DMS79 treated with DMSO at 0.1 percent for 48 hours (cell line): ENCODE measurements around the gene MEGF10.

Source experiments
- DNase-seq: peaks from one replicate; lab custom pipeline; 2025; lab: John Stamatoyannopoulos, UW

MEGF10 gene

GRCh38 chr5:127411381-127411780 is 120.8 kb downstream of the MEGF10 start:
- DNase-seq, result no peak

- no peak for DNase-seq
Measured at GRCh38 chr5:127412698-127413097, 122.1 kb downstream of the MEGF10 start.

GRCh38 chr5:127415034-127415433 is 124.4 kb downstream of the MEGF10 start:
- no peak for DNase-seq

- DNase-seq, result no peak
Measured at GRCh38 chr5:127416906-127417305, 126.3 kb downstream of the MEGF10 start.

DNA sequence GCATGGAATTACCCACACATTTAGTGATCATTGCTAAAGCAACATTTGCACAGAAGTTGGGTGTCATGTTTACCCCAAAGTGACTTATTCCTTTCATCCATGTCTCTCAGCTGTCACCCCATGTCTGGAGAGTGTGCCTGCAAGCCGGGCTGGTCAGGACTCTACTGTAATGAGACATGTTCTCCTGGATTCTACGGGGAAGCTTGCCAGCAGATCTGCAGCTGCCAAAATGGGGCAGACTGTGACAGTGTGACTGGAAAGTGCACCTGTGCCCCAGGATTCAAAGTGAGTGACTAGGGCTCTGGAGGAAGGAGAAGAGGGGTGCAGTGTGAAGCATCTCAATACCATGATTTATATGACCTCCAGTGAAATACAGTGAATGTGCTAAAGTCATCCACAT is 126.9 kb downstream of the MEGF10 start:
- no peak for DNase-seq

GRCh38 chr5:127418367-127418766 is 127.8 kb downstream of the MEGF10 start:
- DNase-seq, result no peak

GRCh38 chr5:127418974-127419682 is 128.5 kb downstream of the MEGF10 start:
- DNase-seq, result no peak

- DNase-seq, result no peak
Measured at GRCh38 chr5:127419683-127420257, 129.2 kb downstream of the MEGF10 start.

DNA sequence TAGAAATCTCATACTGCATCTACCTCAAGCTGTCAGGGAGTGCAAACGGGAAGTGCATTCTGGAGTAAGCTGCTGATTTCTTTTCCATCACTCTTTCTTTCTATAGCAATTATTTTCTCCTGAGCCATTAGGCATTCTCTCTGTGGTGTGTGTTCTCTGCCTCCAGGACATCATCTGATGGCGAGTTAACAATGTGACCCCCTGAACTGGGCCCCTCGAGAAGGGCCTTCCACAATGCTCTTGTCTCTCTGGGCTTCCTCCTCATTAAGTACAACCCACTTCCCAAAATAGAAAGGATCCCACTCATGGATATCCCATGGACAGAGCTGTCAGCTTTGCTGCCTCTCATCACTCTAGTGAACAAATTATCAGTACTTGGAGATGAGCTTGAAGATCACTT is 130.2 kb downstream of the MEGF10 start:
- DNase-seq, result no peak

- no peak for DNase-seq
Measured at GRCh38 chr5:127421471-127421870, 130.9 kb downstream of the MEGF10 start.

DNA sequence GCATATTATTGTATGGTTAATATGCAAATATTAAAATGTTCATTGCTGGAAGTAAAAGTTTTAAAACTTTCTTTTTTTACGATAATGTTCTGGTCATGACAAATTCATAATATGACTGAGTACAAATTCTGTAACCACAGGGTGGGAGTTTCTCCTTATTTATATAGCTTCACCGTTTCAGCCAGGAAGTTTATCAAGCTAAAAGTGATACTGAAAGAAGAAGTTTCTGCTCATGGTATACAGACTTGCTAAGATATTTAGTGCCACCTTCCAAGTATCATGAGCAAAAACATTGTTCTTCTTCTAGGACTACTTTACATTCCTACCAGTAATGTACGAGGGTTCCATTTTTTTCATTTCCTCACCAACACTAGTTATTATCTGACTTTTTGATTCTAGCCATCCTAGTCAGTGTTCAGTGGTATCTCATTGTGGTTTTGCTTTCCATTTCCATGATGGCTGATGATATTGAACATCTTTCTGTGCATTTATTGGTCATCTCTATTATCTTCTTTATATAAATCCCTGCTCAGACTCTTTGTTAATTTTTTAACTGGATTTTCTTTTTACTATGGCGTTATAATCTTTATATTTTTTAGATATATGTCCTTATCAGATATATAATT is 132.7 kb downstream of the MEGF10 start:
- DNase-seq, result no peak

- DNase-seq, result no peak
Measured at GRCh38 chr5:127425037-127425436, 134.4 kb downstream of the MEGF10 start.

- no peak for DNase-seq
Measured at GRCh38 chr5:127425868-127426267, 135.3 kb downstream of the MEGF10 start.

DNA sequence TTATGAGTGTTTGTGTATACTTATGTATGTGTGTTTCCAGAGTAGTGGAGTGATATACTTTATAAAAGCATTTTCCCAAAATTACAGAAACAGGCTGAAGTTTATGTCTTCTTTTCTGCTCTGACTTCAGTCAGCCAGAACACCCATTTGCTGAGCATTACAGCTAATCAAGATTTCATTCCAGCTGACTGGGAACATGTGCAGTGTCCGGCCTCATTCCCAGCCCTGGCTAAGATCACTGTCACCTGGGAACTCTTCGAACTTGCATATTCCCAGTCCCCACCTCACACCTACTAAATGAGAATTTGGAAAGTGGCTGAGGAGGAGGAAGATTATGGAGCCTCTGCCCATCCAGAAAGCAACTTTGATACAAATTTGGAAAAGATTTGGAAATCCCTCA is 136.1 kb downstream of the MEGF10 start:
- DNase-seq, result no peak

DNA sequence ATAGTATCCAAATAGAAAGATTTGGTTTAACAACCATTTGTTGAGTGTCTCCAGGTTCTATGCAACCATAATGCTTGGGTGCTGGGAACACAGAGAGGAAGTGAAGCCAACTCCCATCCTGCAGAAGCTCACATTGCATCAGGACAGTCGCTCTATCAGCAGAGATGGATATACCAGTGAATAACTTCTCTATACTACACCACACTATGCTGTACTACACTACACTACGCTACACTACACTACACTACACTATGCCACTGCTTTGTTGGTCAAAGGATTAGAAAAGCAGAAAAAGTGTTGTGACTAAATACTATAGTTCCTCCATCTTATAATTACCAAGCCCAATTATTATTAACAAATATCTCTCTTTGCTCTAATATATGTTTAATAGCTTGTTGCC is 137.7 kb downstream of the MEGF10 start:
- DNase-seq, result no peak

- no peak for DNase-seq
Measured at GRCh38 chr5:127428748-127429147, 138.2 kb downstream of the MEGF10 start.

DNA sequence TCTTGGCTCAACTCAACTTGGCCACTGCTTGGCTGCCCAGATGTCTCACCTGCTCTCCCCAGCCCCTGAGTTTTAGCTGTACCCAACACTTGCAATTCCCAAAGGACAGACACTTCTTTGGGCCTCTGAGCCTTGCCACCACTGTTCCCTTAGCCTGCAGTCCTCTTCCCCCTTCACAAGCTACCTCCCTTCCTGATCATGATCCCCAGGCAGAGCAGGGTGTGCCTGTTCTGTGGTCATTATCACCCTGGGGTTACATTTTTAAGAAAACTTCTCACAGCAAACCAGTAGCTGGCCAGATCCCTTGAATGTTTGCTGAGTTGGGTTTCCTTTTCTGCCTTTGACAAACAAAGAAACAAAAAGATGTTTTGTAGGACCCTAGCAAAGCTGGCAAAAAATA is 139.3 kb downstream of the MEGF10 start:
- no peak for DNase-seq

DNA sequence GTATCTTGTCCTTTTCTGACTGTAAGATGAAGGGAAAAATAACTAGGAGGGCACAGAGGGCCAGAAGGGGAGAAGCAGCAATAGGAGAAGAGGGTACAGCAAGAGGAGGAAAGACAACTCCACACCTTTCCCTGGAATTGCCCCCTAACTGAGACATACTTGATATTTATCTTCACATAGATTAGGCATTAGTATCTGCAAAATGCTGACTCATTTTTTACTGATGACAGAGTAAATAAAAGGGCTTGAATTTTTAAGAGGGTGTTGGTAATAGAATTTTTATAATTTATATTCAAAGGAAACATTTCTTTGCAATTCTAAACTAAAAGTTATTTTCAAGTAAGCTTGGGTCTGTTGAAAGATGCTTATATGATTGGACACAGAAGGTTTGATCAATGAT is 140.0 kb downstream of the MEGF10 start:
- no peak for DNase-seq

- DNase-seq, result no peak
Measured at GRCh38 chr5:127431977-127432585, 141.5 kb downstream of the MEGF10 start.

DNA sequence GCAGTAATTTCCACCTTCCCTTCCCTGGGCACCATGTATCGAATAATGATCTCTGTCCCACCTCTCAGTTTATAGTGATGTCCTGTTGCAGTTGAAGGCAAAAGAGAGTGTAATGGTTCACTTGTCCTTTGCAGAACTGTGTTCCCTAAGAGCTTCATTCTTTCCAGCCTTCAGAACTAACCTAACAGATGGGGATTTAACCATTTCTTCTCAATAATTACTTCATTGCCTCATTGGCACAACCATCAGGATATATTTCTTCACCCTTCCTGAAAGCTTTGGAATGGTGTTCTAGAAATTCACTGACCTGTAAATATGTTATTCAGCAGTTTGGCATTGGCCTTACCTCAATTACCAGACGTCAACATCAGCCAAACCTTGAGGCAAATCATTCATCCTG is 142.9 kb downstream of the MEGF10 start:
- no peak for DNase-seq

GRCh38 chr5:127434588-127434987 is 144.0 kb downstream of the MEGF10 start:
- no peak for DNase-seq

- DNase-seq, result no peak
Measured at GRCh38 chr5:127435821-127436220, 145.2 kb downstream of the MEGF10 start.

DNA sequence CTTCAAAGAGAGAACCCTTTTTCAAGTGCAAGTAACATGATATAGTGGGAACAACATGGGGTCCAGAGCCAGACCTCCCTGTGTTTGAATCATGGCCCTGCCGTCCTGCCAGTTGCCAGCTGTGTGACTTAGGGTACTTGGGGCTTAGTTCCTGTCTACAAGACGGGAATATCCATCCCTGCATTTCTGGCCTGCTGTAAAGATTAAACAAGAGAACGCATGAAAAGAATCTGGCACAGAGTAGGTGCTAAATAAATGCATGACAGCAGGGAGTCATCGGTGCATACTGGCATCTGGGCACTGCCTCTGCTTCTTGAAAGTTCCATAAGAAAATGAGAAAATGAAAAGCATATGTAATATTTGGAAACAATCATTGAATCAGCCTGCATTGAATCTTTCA is 149.0 kb downstream of the MEGF10 start:
- DNase-seq, result no peak
